ENCODE results near the gene FAM184B.

FAM184B gene

DNA sequence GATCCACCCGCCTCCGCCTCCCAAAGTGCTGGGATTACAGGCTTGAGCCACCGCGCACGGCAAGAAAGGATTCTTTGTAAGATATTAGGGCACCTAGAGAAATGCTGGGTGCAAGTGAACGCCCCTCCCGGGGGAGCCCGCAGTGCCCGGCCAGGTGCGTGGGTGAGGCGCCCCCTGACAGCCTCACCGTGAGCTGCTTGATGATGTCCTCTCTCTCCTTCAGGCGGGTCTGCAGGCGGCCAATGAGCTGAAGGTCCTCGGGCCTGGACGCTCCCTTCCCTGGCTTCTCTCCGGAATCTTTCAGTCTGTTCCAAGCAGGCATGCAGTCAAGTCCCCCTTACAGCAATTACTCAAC lies 145.1 kb downstream of the FAM184B start:
- no peak for DNase-seq (ENCODE audit: low read depth, low spot score)

DNA sequence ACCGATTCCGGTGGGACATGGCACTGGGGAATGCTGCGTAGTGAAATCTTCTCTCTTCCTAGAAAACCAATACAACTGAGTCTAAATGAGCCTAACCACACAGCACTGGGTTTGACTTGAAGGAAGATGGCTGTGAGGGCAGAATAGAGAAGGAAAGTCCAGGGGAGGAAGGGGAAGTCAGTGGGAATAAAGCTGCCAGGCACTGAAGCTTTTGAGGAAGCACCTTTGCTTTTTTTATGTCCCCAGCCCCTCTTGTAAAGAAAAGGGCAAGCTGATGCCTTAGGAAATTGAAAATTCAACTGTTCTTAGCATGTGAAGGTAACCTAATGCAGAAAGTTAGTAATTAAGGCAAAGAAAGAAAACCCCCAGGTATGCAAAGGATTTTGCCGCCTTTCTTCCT lies 146.4 kb downstream of the FAM184B start:
- no peak for DNase-seq (ENCODE audit: low read depth, low spot score)

DNA sequence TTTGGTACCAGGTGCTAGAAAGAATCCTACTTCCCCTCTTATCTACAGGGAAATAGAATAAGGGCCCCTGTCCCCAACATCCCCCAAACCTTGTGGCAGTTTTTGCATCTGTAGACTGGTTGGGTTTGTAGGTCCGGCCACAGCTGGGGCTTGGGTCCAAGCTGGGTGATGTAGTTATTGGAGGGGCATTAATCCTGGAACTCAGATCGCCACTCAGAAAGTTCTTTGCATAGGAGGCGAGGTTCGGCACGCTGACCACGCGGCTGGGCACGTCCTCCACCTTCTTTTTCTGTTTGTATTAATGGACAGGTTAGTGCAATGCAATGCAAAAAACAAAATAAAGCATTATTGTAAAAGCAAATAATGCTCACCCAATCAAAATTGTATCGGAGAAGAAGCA lies 147.8 kb downstream of the FAM184B start:
- DNase-seq (ENCODE audit: low read depth, low spot score), result no peak

DNA sequence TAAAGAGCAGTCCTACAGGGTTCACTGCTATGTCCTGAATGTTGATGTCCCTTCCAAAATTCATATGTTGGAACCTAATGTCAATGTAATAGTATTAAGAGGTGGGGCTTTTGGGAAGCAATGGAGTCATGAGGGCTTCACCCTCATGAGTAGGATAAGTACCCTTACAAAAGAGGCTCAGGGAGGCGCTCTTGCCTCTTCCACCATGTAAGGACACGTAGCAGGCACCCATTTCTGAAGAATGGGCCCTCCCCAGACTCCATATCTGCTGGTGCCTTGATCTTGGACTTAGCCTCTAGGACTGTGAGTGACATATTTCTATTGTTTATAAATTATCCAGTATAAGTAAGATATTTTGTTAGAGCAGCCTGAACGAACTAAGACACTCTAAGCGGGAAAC lies 151.2 kb downstream of the FAM184B start:
- no peak for DNase-seq (ENCODE audit: low read depth, low spot score)

DNA sequence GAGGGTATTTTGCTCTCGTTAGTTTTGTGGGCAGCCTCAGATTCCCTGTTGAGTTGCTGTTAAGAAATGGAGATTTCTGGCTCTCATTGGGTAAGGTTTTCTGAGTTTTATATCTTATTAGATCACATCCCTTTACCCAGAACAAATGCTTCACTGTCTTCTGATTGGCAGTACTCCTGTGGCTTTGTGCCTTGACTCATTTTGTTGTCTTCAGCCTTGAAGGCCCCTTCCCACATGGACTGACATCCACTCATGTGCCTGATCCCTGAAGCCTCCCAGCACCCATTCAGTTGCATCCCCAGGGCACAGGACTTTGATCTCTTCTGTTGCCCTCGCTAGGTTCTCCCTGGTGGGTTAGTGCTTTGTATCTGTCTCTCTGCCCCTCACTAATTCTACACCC lies 156.6 kb downstream of the FAM184B start:
- no peak for DNase-seq (ENCODE audit: low read depth, low spot score)

DNA sequence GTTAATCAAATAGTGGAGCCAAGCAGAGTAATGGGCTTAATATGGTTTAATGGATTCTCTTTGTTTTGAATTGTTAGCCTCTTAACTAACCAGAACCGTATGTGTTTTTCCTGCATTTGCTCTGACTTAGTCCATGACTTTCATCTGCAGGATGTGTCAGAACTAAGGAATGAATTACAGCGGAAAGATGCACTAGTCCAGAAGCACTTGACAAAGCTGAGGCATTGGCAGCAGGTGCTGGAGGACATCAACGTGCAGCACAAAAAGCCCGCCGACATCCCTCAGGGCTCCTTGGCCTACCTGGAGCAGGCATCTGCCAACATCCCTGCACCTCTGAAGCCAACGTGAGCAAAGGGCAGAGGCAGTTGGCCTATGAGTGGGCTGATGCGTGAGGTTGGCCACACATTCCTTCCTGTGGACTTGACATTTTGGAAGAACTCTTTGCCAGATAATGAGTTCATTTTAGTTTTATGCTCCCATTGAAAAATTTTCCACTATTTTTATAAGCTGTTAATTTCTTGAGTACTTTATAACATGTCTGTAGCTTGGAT lies 157.9 kb downstream of the FAM184B start:
- DNase-seq (ENCODE audit: low read depth, low spot score), result no peak

DNA sequence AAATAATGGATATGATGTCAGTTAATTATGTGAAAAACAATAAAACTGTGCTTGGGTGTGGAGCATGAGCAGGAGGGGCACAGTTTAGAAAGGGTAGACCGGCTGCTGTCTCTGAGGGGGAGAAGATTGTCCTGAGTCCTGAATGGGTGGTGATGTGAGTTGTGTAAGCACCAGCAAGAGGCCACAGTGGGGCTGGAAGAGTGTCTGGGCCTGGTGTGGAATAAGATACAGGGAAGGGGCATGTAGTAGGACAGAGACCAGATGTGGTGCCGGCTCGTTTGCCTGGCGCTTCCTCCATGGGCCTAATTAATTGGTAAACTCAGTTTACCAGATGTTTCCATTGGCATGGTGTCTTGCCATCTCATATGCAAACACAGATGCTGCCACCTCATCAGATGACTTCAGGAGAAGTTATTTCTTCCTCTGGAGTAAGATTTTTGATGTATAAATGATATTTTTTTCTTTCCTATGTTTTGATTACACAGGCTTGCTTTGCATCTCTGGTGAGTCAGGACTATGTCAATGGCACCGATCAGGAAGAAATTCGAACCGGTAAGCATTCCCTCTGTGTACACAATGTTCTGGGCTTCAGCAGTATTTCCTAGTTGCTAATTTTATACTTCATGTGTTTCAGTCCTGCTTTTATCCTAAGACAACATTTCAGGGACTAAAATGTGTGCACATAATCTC lies 161.9 kb downstream of the FAM184B start:
- DNase-seq (ENCODE audit: low read depth, low spot score), result no peak

DNA sequence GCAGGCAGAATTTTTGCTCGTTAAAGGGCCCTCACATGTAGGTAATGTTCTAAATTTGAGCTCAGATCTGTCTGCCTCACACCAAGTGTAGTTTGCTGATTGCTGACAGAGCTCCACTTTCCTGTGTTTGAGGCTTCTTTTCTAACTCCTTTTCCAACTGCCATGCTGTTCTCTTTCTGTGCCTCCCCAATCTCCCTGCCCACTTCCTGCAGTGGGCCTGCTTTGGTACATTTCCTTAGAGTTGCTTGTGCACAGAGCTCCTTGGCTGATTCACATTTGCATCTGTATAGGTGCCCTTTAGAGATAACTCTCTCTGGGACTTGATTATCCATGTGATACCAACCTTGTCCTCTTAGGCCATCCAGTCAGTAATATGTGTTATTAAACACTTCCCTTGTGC lies 162.5 kb downstream of the FAM184B start:
- no peak for DNase-seq (ENCODE audit: low read depth, low spot score)

DNA sequence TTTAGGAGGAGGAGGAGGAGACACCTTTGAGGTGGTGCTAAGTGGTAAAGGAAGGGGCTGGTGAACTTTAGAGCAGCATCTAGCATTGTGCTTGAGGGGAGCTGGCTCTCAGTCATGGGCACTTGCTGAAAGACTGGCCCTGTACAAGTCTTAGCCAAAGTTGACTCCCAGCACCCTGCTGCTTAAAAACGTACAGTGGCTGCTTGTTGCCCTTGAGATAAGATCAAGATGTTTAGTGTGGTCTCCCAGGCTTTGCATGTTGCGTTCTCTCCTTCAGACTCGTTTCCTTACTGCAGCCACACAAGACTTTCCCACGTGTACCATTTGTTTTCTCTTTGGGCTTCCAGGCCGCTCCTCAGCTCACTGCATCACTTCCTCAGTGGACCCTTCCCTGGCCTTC lies 165.1 kb downstream of the FAM184B start:
- no peak for DNase-seq (ENCODE audit: low read depth, low spot score)

DNA sequence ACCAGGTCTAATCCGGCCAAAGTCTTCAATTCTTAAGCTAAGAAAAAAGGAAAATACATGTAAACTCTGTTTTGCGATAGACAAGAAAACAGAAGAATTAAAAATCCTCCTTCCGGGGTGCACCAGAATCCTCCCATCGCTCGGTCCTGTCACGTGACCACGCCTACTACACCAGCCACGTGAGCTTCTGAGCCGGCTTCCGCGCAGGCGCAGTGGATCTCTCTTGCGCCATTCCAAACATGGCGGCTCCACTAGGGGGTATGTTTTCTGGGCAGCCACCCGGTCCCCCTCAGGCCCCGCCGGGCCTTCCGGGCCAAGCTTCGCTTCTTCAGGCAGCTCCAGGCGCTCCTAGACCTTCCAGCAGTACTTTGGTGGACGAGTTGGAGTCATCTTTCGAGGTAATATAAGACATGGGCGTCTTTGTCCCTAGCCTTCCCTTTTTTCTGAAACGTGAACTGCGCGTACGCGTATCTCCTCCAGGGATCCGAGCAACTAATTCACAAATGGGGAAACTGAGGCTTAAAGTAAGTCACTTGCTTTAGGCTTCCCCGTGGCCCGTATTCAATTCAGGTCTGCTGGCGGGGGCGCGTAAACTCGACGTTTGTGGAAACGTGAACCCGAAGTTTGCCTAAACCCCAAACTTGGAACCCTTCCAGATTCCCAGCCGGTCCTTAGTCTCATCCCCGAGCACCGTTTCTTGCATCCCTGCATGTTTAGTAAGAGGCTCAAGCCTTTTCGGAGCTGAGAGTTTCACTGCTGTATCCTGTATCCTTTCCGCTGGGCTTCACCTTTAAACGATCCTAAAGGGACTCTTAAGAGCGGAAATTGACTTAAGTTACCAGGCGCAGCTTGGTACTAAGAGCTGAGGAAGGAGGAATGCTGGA lies 166.8 kb downstream of the FAM184B start, which contains the start of gene MED28:
MED28 (plus strand) TSS at position 226 of the 884 bp plus-strand sequence; CDS start at position 240, 14 bp downstream.
- DNase-seq (ENCODE audit: low read depth, low spot score), result peak; percentile 80

DNA sequence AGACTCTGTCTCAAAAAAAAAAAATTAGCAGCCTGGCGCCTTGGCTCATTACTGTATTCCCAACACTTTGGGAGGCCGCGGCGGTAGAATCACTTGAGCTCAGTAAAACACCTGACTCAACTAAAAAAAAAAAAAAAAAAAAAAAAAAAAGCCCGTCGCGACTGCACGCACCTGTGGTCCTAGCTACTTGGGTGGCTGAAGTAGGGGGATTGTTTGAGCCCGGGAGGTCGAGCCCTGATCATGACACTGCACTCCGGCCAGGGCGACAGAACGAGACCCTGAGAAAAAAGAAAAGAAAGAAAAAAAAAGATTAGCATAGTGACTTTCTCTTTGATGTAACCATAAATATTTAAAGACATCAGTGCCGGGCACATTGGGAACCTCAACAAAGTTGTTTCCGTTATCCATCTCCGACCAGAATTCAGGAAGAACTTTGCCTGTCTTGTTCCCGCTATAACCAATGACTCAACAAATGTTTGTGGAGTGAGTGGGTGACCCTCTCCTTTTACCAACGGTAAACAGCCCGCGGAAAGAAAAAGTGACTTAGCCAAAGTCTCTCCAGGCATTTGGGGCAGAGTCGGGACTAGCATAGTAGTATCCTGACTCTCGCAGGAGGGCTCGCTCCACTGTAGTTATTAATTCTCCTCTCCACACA lies 167.5 kb downstream of the FAM184B start:
- no peak for DNase-seq (ENCODE audit: low read depth, low spot score)

DNA sequence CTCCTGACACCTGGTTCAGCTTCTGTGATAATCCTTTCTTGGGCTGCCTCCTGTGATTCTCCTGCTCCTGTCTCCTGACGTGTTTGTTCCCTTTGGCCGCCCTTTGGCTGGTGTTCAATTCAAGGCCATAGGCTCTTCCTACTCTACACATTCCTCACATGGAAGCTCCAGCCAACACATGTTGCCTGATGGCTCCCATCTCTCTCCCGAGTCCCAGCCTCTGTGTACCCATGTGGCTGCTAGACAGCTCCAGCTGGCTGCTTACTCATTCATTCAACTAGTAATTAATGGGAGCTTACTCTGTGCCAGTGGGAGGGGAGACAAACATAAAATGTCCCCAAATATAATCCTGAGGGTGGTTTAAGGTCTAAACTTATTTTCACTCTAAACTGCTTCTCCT lies 176.2 kb downstream of the FAM184B start:
- DNase-seq (ENCODE audit: low read depth, low spot score), result no peak

DNA sequence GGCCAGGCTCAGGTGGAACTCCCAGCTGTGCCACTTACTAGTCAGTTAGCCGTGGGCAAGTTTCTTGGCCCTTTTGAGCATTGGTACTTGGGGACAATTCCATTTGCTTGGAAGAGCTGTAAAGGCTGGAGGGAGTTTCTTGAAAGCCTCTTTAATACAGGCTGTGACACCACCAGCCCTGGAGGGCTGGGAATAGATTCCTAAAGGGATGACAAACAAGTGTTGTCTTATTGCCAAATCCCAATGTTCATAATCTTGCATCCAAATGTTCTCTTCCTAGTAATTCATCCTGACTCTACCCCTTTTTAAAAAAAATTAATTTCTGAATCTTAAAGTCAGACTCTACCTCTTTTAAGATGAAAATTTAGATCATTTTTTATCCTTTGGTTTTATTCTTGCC lies 181.6 kb downstream of the FAM184B start:
- no peak for DNase-seq (ENCODE audit: low read depth, low spot score)

DNA sequence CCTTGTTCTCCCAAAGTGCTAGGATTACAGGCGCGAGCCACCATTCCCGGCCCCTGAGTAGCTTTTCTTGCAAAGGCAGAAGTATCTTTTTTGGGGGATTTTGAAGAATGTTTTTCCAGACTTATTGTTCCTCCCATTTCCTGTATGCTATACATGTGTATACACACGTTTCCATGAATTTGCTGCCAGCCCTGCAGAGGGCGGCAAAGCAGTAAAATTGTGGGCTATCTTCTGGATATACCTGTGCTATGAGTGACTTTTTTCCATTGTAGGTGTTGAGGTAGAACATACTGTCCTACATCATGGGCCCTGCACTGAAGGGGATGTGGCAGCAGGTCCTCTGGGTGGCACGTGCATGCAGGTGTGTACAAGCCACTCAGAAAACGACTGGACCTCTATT lies 183.9 kb downstream of the FAM184B start:
- DNase-seq (ENCODE audit: low read depth, low spot score), result no peak

DNA sequence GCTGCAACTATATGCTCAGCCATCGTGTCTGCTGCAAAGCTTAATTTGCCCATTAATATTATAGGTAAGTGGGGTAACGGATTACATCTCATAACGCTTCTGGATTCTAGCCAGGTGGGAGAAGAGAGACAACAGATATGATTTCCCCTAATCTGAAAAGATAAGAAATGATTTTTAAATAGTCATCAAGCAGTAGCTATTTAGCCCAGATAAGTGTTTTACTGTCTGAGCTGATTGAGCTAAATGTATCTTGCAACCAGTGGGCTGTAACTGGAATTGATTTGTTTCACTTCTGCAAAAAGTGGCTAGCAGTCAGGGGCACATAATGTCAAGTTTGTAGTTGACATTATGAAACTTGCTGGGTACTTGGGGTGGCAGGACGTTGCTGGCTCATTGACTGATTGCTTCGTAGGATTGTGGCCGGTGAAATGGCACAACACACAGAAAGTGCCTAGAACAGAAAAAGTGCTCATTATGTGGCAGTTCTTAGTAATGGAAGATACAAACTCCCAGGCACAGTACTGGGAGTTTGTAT lies 185.9 kb downstream of the FAM184B start:
- no peak for DNase-seq (ENCODE audit: low read depth, low spot score)

DNA sequence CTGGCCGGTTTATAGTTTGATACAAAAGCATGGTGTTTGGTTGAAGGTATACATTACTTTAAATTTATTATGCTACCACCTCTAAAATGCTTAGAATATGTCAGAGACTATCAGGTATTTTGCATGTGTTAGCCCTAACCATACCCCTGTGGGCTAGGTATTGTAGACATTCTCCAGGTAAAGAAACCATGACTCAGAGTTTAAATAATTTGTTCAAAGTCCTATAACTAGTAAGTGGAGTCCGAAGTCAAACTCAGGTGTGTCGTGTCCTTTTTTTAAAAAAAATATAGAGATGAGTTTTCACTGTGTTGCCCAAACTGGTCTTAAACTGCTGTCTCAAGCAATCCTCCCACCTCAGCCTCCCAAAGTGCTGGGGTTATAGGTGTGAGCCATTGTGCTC lies 192.1 kb downstream of the FAM184B start:
- DNase-seq (ENCODE audit: low read depth, low spot score), result no peak

DNA sequence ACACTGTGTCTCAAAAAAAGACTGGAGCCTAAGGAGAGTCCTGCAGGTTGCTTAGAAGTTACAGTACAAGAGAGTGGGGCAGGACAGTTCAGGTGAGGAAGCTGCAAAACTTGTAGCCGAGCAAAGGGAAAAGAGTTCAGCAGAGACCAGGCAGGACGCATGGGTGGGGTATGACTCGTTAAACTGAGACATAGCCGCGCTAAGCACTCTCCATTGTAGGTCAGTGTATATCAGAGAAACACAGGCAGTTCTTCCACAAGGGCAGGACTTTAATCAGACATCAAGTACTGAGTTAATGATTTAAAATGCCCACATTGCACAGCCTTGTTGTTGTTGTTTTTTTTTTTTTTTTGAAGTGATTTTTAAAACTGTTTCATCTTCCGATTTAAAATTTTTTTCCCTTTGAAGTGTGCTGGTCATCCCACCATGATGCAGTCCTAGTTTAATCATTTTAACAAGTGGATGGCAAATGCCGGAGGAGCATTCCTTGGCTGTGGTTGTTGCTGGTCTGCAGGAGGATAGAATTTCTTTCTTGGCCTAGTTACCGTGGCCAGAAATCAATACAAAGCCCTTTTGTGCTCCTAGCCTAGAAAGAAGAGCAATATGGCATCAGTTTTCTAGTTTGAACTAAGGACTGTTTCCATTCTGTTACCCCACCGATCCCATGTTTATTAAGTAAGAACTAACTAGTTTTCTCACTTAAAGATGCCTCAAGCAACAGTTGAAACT lies 194.2 kb downstream of the FAM184B start:
- DNase-seq (ENCODE audit: low read depth, low spot score), result no peak

DNA sequence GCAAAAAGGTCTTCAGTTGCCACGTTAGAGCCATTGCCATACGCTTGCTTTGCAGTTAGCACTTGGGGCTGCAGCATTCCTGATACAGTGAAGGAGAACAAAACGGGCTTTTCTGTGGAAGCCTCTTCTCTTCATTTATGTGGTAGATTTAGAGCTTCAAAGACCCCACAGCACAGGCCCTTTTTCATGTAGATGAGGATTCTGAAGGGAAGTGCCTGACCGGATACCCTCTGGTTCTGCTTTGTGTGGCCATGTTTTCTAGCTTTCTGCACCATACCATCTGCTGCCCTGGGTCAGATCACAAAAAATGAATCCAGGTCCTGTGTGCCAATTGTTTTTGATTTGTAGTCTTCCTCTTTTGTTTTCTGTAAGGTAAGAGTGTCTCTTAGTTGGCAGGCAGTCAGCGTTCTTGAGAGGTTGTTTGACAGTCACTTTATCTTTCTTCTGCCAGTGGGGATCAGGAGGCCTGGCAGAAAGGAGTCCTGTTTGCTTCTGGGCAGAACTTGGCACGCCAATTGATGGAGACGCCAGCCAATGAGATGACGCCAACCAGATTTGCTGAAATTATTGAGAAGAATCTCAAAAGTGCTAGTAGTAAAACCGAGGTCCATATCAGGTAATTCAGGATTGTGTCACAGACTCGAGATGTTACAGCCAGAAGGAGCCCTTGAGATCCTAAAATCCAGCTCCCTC lies 196.8 kb downstream of the FAM184B start:
- no peak for DNase-seq (ENCODE audit: low read depth, low spot score)

DNA sequence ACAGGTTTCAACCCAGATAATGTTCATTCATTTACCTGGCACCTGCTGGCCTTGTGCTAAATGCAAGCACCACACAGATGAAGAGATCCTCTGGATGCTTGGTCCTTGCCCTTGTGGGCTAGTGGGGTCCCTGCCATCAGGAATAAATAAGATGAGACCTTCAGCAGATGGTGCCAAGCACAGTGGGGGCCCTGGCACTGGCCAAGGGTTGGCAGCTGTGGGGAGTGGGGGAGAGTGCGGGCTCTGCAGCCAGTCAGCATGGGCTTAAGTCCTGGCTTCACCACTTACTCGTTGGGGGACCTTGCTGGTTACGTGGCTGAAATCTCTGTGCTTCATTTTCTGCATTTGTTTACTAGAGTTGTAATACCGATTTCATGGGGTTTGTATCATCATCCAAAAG lies 197.5 kb downstream of the FAM184B start:
- DNase-seq (ENCODE audit: low read depth, low spot score), result no peak

DNA sequence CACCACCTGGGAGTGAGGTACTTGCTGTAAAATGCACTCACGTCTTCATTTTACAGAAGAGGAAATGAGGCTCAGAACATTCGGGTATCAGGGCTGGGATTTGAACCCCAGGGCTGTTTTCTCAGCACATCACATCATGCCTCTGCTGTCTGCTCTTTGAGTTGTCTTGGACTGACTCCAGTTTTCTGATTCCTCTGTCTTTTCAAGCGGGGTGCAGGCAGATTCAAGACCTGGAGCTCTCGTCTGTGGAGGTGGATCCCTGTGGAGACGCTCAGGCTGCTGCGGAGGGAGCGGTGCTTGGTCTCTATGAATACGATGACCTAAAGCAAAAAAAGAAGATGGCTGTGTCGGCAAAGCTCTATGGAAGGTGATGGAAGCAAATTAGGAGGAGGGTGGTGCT lies 198.1 kb downstream of the FAM184B start:
- DNase-seq (ENCODE audit: low read depth, low spot score), result no peak

DNA sequence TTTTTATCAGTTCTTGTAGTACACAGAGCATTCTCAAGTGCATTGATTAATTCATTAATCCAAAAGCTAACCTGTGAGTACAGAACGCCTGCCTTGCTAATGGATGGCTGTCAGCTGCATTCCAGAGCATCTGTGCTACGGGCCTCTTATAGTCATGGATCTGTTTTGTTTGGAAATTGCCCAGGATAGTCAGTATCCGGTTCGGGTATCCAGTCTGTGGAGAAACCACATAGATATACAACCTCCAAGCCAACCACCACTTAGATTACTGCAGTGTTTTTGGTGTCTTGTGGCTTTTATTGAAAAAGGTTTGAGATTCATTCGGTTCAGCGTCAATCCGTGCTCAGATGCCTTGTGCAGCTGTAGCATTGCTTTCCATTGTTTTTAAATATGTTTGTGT lies 200.5 kb downstream of the FAM184B start:
- no peak for DNase-seq (ENCODE audit: low read depth, low spot score)
